WERI-Rb-1 (cell line): ENCODE measurements around the gene GRIN3B.

Experiments used
- DNase-seq: peaks from one replicate; pipeline ENCODE4 v3.0.0-alpha.2; 2020
- H3K27ac ChIP-seq: fragments of 250-450 bp; sonication (Bioruptor Pico); 2 replicates; pipeline ENCODE4 v1.5.1; 2020; ENCODE audit warnings: mild to moderate bottlenecking, moderate library complexity
- H3K27me3 ChIP-seq: fragments of 250-450 bp; sonication (Bioruptor Pico); 2 replicates; pipeline ENCODE4 v1.5.1; 2021; ENCODE audit warnings: mild to moderate bottlenecking, low read depth, moderate library complexity; ENCODE audit not compliant: insufficient read depth, severe bottlenecking
- H3K36me3 ChIP-seq: fragments of 250-450 bp; sonication (Bioruptor Pico); 2 replicates; pipeline ENCODE4 v1.5.1; 2020; ENCODE audit warnings: mild to moderate bottlenecking, moderate library complexity
- H3K4me3 ChIP-seq: 2 replicates; pipeline ENCODE4 v1.5.1; 2011; ENCODE audit warnings: low read depth, mild to moderate bottlenecking, control low read depth, low read length
- H3K9me3 ChIP-seq: fragments of 250-450 bp; sonication (Bioruptor Pico); 2 replicates; pipeline ENCODE4 v1.5.1; 2021; ENCODE audit warnings: mild to moderate bottlenecking, moderate library complexity; ENCODE audit not compliant: severe bottlenecking
- TF ChIP-seq, protein P1 (sequence below): IDR thresholded peaks from 2 replicates; pipeline ENCODE4 v1.5.1; 2011; ENCODE audit warnings: low read depth, mild to moderate bottlenecking, control low read depth, inconsistent platforms, low read length

Gene GRIN3B, protein sequence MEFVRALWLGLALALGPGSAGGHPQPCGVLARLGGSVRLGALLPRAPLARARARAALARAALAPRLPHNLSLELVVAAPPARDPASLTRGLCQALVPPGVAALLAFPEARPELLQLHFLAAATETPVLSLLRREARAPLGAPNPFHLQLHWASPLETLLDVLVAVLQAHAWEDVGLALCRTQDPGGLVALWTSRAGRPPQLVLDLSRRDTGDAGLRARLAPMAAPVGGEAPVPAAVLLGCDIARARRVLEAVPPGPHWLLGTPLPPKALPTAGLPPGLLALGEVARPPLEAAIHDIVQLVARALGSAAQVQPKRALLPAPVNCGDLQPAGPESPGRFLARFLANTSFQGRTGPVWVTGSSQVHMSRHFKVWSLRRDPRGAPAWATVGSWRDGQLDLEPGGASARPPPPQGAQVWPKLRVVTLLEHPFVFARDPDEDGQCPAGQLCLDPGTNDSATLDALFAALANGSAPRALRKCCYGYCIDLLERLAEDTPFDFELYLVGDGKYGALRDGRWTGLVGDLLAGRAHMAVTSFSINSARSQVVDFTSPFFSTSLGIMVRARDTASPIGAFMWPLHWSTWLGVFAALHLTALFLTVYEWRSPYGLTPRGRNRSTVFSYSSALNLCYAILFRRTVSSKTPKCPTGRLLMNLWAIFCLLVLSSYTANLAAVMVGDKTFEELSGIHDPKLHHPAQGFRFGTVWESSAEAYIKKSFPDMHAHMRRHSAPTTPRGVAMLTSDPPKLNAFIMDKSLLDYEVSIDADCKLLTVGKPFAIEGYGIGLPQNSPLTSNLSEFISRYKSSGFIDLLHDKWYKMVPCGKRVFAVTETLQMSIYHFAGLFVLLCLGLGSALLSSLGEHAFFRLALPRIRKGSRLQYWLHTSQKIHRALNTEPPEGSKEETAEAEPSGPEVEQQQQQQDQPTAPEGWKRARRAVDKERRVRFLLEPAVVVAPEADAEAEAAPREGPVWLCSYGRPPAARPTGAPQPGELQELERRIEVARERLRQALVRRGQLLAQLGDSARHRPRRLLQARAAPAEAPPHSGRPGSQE

DNA sequence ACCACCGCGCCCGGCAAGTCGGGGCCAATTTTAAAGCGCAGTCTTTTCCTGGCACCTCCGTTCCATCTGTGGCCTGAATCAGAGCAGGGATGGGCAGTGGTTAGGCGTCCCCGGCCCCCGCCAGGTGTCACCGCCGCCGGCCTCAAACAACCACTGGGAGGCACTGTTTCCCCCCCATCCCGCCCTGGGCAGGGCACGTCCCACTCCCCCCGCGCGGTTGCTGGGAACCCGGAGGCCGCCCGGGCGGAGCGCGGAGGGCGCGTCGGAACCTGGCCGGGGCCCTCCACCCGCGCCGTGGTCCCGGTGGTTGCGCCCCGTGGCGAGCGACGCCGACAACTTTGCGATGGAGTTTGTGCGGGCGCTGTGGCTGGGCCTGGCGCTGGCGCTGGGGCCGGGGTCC, at the start of gene GRIN3B:
Gene GRIN3B (plus strand): TSS at position 325 of the 400 bp plus-strand sequence. CDS start 19 bp downstream, at position 344.
- H3K36me3 ChIP-seq, result no peaks in the 10 kb centered on the region
- H3K4me3 ChIP-seq, result peak within 1 kb of the TSS; percentile 30
- H3K27ac ChIP-seq, result no peak within 1 kb of the TSS
- peak; percentile 90 for DNase-seq
- TF ChIP-seq, protein P1, sequence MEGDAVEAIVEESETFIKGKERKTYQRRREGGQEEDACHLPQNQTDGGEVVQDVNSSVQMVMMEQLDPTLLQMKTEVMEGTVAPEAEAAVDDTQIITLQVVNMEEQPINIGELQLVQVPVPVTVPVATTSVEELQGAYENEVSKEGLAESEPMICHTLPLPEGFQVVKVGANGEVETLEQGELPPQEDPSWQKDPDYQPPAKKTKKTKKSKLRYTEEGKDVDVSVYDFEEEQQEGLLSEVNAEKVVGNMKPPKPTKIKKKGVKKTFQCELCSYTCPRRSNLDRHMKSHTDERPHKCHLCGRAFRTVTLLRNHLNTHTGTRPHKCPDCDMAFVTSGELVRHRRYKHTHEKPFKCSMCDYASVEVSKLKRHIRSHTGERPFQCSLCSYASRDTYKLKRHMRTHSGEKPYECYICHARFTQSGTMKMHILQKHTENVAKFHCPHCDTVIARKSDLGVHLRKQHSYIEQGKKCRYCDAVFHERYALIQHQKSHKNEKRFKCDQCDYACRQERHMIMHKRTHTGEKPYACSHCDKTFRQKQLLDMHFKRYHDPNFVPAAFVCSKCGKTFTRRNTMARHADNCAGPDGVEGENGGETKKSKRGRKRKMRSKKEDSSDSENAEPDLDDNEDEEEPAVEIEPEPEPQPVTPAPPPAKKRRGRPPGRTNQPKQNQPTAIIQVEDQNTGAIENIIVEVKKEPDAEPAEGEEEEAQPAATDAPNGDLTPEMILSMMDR, result peak; percentile 87
- peaks cover 2% of the 10 kb centered on the region for H3K9me3 ChIP-seq
- peaks cover 69% of the 10 kb centered on the region for H3K27me3 ChIP-seq

DNA sequence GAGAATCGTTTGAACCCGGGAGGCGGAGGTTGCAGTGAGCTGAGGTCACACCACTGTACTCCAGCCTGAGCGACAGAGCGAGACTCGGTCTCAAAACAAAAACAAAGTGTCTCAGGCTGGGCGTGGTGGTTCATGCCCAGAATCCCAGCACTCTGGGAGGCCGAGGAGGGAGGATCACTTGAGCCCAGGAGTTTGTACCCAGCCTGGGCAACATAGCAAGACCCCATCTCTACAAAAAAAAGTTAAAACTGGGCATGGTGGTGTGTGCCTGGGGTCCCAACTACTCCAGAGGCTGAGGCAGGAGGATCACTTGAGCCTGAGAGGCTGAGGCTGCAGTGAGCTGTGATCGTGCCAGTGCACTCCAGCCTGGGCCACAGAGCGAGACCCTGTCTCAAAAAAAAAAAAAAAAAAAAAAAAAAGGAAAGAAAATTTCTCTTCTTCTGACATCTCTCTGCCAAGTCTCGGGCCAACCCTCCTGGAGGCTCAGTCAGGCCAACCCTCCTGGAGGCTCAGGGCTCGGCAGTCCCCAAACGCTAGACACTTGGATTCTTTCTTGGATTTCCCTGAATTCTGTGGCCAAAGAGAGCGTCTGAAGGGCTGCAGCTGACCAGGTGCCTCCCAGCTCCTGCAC, 48.1 kb upstream of the GRIN3B start:
- TF ChIP-seq, protein P1, result no peak
- H3K27me3 ChIP-seq, result no peaks in the 10 kb centered on the region
- no peak for DNase-seq
- H3K36me3 ChIP-seq, result peaks cover 11% of the 10 kb centered on the region
- no peak overlapping the region for H3K4me3 ChIP-seq
- no peak overlapping the region for H3K27ac ChIP-seq
- no peaks in the 10 kb centered on the region for H3K9me3 ChIP-seq

DNA sequence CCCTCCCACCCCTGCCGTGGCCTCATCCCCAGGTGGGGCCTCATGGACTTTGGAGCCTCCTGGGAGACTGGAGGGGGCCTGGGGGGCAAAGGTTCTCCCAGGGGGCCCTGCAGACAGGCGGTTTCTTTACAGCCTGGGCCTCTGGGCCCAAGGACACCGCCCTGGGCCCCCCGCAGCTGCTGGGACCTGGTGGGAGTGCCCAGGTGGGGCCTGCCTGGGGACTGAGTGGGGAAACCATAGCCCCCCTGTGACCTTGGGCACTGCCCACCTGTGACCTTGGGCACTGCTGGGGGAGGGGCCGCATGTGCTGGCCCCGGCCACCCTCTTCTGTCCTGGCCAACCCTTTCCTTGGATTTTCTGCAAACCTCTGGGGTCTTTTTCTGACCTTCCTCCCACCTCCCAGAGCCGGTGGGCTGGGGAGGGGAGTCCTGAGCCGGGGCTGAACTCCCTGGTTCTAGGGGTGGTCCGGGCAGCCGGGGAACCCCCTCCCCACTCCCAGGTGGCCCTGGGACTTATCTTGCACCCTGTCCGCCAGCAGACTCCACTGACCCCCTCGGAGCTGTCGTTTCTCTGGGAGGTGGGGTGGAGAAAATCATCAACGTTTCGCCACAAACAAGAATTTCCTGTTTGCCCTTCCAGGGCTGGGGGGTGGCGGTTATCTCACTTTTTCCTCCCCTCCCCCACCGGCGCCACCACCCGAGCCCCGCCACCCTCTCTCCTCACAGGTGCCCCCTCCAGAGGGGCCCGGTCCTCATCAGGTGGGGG, 47.4 kb upstream of the GRIN3B start:
- Histone ChIP-seq H3K9me3 (no peaks in the 10 kb centered on the region), H3K4me3 (no peak overlapping the region), H3K27me3 (no peaks in the 10 kb centered on the region), H3K36me3 (peaks cover 5% of the 10 kb centered on the region), H3K27ac (no peak overlapping the region)
- TF ChIP-seq, protein P1, result no peak
- no peak for DNase-seq

- TF ChIP-seq, protein P1, result no peak
- Histone ChIP-seq H3K9me3 (no peaks in the 10 kb centered on the region), H3K4me3 (no peak overlapping the region), H3K36me3 (no peaks in the 10 kb centered on the region; the same call in 1 of the 2 replicates), H3K27ac (no peak overlapping the region), H3K27me3 (no peaks in the 10 kb centered on the region)
- DNase-seq, result no peak
These were observed 46.6 kb upstream of the GRIN3B start for GRCh38 chr19:953445-954271.
